ENCODE data around the gene EHBP1L1. TPM values are rescaled to one million over a fixed set of nuclear protein-coding genes. Genes with fewer than 3 reads are reported as not detected.

Gene EHBP1L1
- polyA plus RNA-seq, 1 donor from 2014 or later, result 18.3 TPM

- Histone ChIP-seq H3K27ac (ENCODE audit: low read length) (no peak overlapping the region), H2AFZ (ENCODE audit: low read depth, low read length) (no peak overlapping the region), H3K27me3 (ENCODE audit: insufficient read depth, low read depth, low read length) (no peaks in the 10 kb centered on the region), H3K9me2 (ENCODE audit: insufficient read depth, low read length) (no peaks in the 10 kb centered on the region), H3K9me3 (ENCODE audit: low read length) (no peaks in the 10 kb centered on the region), H3F3A (ENCODE audit: insufficient read depth, low read length, poor library complexity, severe bottlenecking) (no peaks in the 10 kb centered on the region), H3K36me3 (ENCODE audit: insufficient read depth, low read length) (no peaks in the 10 kb centered on the region), H3K4me3 (ENCODE audit: low read length) (no peak overlapping the region), H3K4me2 (ENCODE audit: low read length) (no peak overlapping the region), H3K79me2 (replicated peaks; ENCODE audit: insufficient read depth, low read length) (no peaks in the 10 kb centered on the region), H3K9ac (ENCODE audit: low read length) (no peak overlapping the region), H4K20me1 (ENCODE audit: insufficient read depth) (no peaks in the 10 kb centered on the region)
- TF ChIP-seq REST (IDR thresholded peaks at IDR 0.05; ENCODE audit: borderline replicate concordance), result no peak
- no peak for TF ChIP-seq POLR2AphosphoS5 (IDR thresholded peaks at IDR 0.05)
- no peak for TF ChIP-seq EZH2 (IDR thresholded peaks at IDR 0.05; ENCODE audit: borderline replicate concordance, insufficient read depth, low read length, poor library complexity, severe bottlenecking)
- TF ChIP-seq EP300 (conservative IDR thresholded peaks at IDR 0.05; ENCODE audit: poor library complexity, severe bottlenecking), result no peak
These were observed 53.7 kb downstream of the EHBP1L1 start for GRCh38 chr11:65629579-65629978.

GRCh38 chr11:65630215-65630614 is 54.4 kb downstream of the EHBP1L1 start:
- H3K9me3 ChIP-seq (ENCODE audit: low read length), result no peaks in the 10 kb centered on the region
- H3K9ac ChIP-seq (ENCODE audit: low read length), result no peak overlapping the region
- H3K27me3 ChIP-seq (ENCODE audit: insufficient read depth, low read depth, low read length), result no peaks in the 10 kb centered on the region
- H3K4me2 ChIP-seq (ENCODE audit: low read length), result no peak overlapping the region
- H3K27ac ChIP-seq (ENCODE audit: low read length), result no peak overlapping the region
- no peaks in the 10 kb centered on the region for H3F3A ChIP-seq (ENCODE audit: insufficient read depth, low read length, poor library complexity, severe bottlenecking)
- H2AFZ ChIP-seq (ENCODE audit: low read depth, low read length), result no peak overlapping the region
- TF ChIP-seq EZH2 (IDR thresholded peaks at IDR 0.05; ENCODE audit: borderline replicate concordance, insufficient read depth, low read length, poor library complexity, severe bottlenecking) (no peak), POLR2AphosphoS5 (IDR thresholded peaks at IDR 0.05) (no peak), CTCF (IDR thresholded peaks at IDR 0.05; ENCODE audit: poor library complexity, severe bottlenecking) (no peak)
- H3K4me3 ChIP-seq (ENCODE audit: low read length), result no peak overlapping the region
- H4K20me1 ChIP-seq (ENCODE audit: insufficient read depth), result no peaks in the 10 kb centered on the region
- H3K9me2 ChIP-seq (ENCODE audit: insufficient read depth, low read length), result no peaks in the 10 kb centered on the region
- H3K79me2 ChIP-seq (replicated peaks; ENCODE audit: insufficient read depth, low read length), result no peaks in the 10 kb centered on the region
- H3K36me3 ChIP-seq (ENCODE audit: insufficient read depth, low read length), result peaks cover 4% of the 10 kb centered on the region

- H3K27me3 ChIP-seq (ENCODE audit: insufficient read depth, low read depth, low read length), result no peaks in the 10 kb centered on the region
- H3K4me2 ChIP-seq (ENCODE audit: low read length), result no peak overlapping the region
- H4K20me1 ChIP-seq (ENCODE audit: insufficient read depth), result no peaks in the 10 kb centered on the region
- H3F3A ChIP-seq (ENCODE audit: insufficient read depth, low read length, poor library complexity, severe bottlenecking), result no peaks in the 10 kb centered on the region
- no peaks in the 10 kb centered on the region for H3K9me2 ChIP-seq (ENCODE audit: insufficient read depth, low read length)
- H3K79me2 ChIP-seq (replicated peaks; ENCODE audit: insufficient read depth, low read length), result no peaks in the 10 kb centered on the region
- H3K9ac ChIP-seq (ENCODE audit: low read length), result no peak overlapping the region
- H3K27ac ChIP-seq (ENCODE audit: low read length), result no peak overlapping the region
- TF ChIP-seq TAF1 (IDR thresholded peaks at IDR 0.05; ENCODE audit: low read depth) (no peak), POLR2AphosphoS5 (IDR thresholded peaks at IDR 0.05) (no peak), RAD21 (conservative IDR thresholded peaks at IDR 0.05) (no peak), REST (IDR thresholded peaks at IDR 0.05; ENCODE audit: borderline replicate concordance) (no peak), EP300 (conservative IDR thresholded peaks at IDR 0.05; ENCODE audit: poor library complexity, severe bottlenecking) (no peak), MXI1 (conservative IDR thresholded peaks at IDR 0.05; ENCODE audit: poor library complexity, severe bottlenecking) (no peak), CTCF (IDR thresholded peaks at IDR 0.05; ENCODE audit: poor library complexity, severe bottlenecking) (no peak), SMC3 (conservative IDR thresholded peaks at IDR 0.05; ENCODE audit: poor library complexity) (no peak), EZH2 (IDR thresholded peaks at IDR 0.05; ENCODE audit: borderline replicate concordance, insufficient read depth, low read length, poor library complexity, severe bottlenecking) (no peak)
- H3K4me3 ChIP-seq (ENCODE audit: low read length), result no peak overlapping the region
- no peaks in the 10 kb centered on the region for H3K9me3 ChIP-seq (ENCODE audit: low read length)
- peaks cover 4% of the 10 kb centered on the region for H3K36me3 ChIP-seq (ENCODE audit: insufficient read depth, low read length)
- no peak overlapping the region for H2AFZ ChIP-seq (ENCODE audit: low read depth, low read length)
These were observed 57.7 kb downstream of the EHBP1L1 start for GRCh38 chr11:65633390-65634108.

Data from neural cell (in vitro differentiated cells).